Measurements from ENCODE around the gene DBT.

- no peak for TF ChIP-seq CTCF (IDR thresholded peaks at IDR 0.05)
- TF ChIP-seq POLR2A (IDR thresholded peaks at IDR 0.05), result no peak
Measured at GRCh38 chr1:100252901-100253300, 3.3 kb upstream of the DBT start.

Data from body of pancreas (tissue), 4 donors.